IMR-90 (cell line): ENCODE results near the gene ATG10. TPM values are rescaled to one million over a fixed set of nuclear protein-coding genes. Genes with fewer than 3 reads are reported as not detected.

Experiments
- ATAC-seq: fragments of 200-7000 bp; cut with Tn5 transposase; 2 replicates; pipeline ENCODE4 v1.9.1; 2020; ENCODE audit warnings: low read depth, mild to moderate bottlenecking, moderate library complexity
- BruUV-seq: library from RNA; stranded (reverse); fragments of 400-500 nt; replicated peaks from 2 replicates; lab custom pipeline; 2021; lab: Mats Ljungman, UMichigan
- CTCF ChIA-PET: fragments of 300-600 bp; formaldehyde crosslinking; extraction: SDS; loops from one replicate; lab custom pipeline; 2021; ENCODE audit warnings: antibody characterized with exemption; lab: Yijun Ruan, JAX
- POLR2A ChIA-PET: fragments of 300-600 bp; sonication (Branson Sonifier 250); formaldehyde crosslinking; loops from one replicate; lab custom pipeline; 2022; ENCODE audit warnings: antibody characterized with exemption; ENCODE audit not compliant: unreplicated experiment; lab: Charles Lee
- DNase-seq: peaks from one replicate; pipeline ENCODE4 v3.0.0; 2013
- H2AFZ ChIP-seq: replicated peaks from 2 replicates; pipeline ENCODE3; 2013; ENCODE audit warnings: low read length, mild to moderate bottlenecking; ENCODE audit not compliant: poor library complexity
- H2AK5ac ChIP-seq: 2 replicates; pipeline ENCODE4 v1.6.1; 2013; ENCODE audit warnings: low read depth, low read length, inconsistent platforms
- H2AK9ac ChIP-seq: replicated peaks from 2 replicates; pipeline ENCODE3; 2013; ENCODE audit warnings: mild to moderate bottlenecking, low read depth, low read length, moderate library complexity; ENCODE audit not compliant: poor library complexity
- H2BK120ac ChIP-seq: 2 replicates; pipeline ENCODE4 v1.6.1; 2013; ENCODE audit warnings: low read depth, low read length, inconsistent platforms
- H2BK15ac ChIP-seq: 3 replicates; pipeline ENCODE4 v1.6.1; 2013; ENCODE audit warnings: low read depth, low read length, inconsistent platforms
- H2BK20ac ChIP-seq: 2 replicates; pipeline ENCODE4 v1.6.1; 2013; ENCODE audit warnings: low read depth, mild to moderate bottlenecking, inconsistent platforms, low read length, moderate library complexity
- H2BK5ac ChIP-seq: 2 replicates; pipeline ENCODE4 v1.6.1; 2013; ENCODE audit warnings: mild to moderate bottlenecking, low read depth, low read length, inconsistent platforms; ENCODE audit not compliant: poor library complexity, severe bottlenecking
- H3K14ac ChIP-seq: replicated peaks from 2 replicates; pipeline ENCODE4 v1.6.1; 2013; ENCODE audit warnings: low read depth, low read length, inconsistent platforms
- H3K18ac ChIP-seq: 2 replicates; pipeline ENCODE4 v1.6.1; 2013; ENCODE audit warnings: low read depth, low read length, control low read depth
- H3K23ac ChIP-seq: 2 replicates; pipeline ENCODE4 v1.6.1; 2013; ENCODE audit warnings: low read depth, low read length, inconsistent platforms
- H3K27ac ChIP-seq: 2 replicates; pipeline ENCODE4 v1.5.1; 2013; ENCODE audit warnings: mild to moderate bottlenecking, control low read depth, low read length; ENCODE audit not compliant: insufficient read depth
- H3K27me3 ChIP-seq: 2 replicates; pipeline ENCODE4 v1.6.1; 2013; ENCODE audit warnings: low read length; ENCODE audit not compliant: control insufficient read depth, insufficient read depth
- H3K36me3 ChIP-seq: 2 replicates; pipeline ENCODE4 v1.6.1; 2013; ENCODE audit warnings: low read length, mixed read lengths; ENCODE audit not compliant: control insufficient read depth, insufficient read depth
- H3K4ac ChIP-seq: 2 replicates; pipeline ENCODE4 v1.6.1; 2013; ENCODE audit warnings: low read depth, low read length, inconsistent platforms
- H3K4me1 ChIP-seq: 2 replicates; pipeline ENCODE4 v1.6.1; 2013; ENCODE audit warnings: low read length, mixed read lengths; ENCODE audit not compliant: control insufficient read depth, insufficient read depth
- H3K4me2 ChIP-seq: 2 replicates; pipeline ENCODE4 v1.6.1; 2013; ENCODE audit warnings: low read depth, mild to moderate bottlenecking, control low read depth, low read length, moderate library complexity
- H3K4me3 ChIP-seq: 2 replicates; pipeline ENCODE4 v1.5.1; 2013; ENCODE audit warnings: low read depth, mild to moderate bottlenecking, control low read depth, low read length, moderate library complexity; ENCODE audit not compliant: insufficient read depth
- H3K56ac ChIP-seq: 2 replicates; pipeline ENCODE4 v1.6.1; 2013; ENCODE audit warnings: low read length, inconsistent platforms; ENCODE audit not compliant: insufficient read depth; ENCODE audit errors: extremely low read depth
- H3K79me1 ChIP-seq, 2 experiments: 2 replicates each; pipeline ENCODE4 v1.6.1; 2013; ENCODE audit warnings: low read length in 2 of 2, inconsistent platforms in 1 of 2, low read depth in 1 of 2
- H3K9ac ChIP-seq: 2 replicates; pipeline ENCODE4 v1.6.1; 2013; ENCODE audit warnings: low read depth, low read length, control low read depth
- H3K9me1 ChIP-seq: 2 replicates; pipeline ENCODE4 v1.6.1; 2013; ENCODE audit warnings: low read length, inconsistent platforms; ENCODE audit not compliant: insufficient read depth
- H3K9me3 ChIP-seq: 2 replicates; pipeline ENCODE4 v1.6.1; 2013; ENCODE audit warnings: low read length; ENCODE audit not compliant: control insufficient read depth, insufficient read depth
- H4K20me1 ChIP-seq: 2 replicates; pipeline ENCODE4 v1.6.1; 2013; ENCODE audit warnings: low read length, inconsistent platforms; ENCODE audit not compliant: insufficient read depth
- H4K5ac ChIP-seq: 2 replicates; pipeline ENCODE4 v1.6.1; 2013; ENCODE audit warnings: mild to moderate bottlenecking, low read depth, low read length, control low read depth
- H4K8ac ChIP-seq, 2 experiments: 2 replicates each; pipeline ENCODE4 v1.6.1; 2013; ENCODE audit warnings: low read depth in 2 of 2, low read length in 2 of 2, control low read depth in 1 of 2, inconsistent platforms in 1 of 2
- H4K91ac ChIP-seq: 2 replicates; pipeline ENCODE4 v1.6.1; 2013; ENCODE audit warnings: low read depth, low read length, inconsistent platforms; ENCODE audit not compliant: insufficient read depth
- BHLHE40 ChIP-seq: fragments of 150-350 bp; IDR thresholded peaks from 2 replicates; pipeline ENCODE4 v1.6.1; 2016; ENCODE audit warnings: mild to moderate bottlenecking, low read depth, low read length
- CEBPB ChIP-seq: IDR thresholded peaks from 2 replicates; pipeline ENCODE4 v1.6.1; 2012; ENCODE audit warnings: low read depth, low read length, improper control_type of control experiment
- CHD1 ChIP-seq: IDR thresholded peaks from 2 replicates; pipeline ENCODE4 v1.6.1; 2012; ENCODE audit warnings: low read depth, low read length, improper control_type of control experiment
- CTCF ChIP-seq: conservative IDR thresholded peaks from 2 replicates; pipeline ENCODE4 v1.5.1; 2012; ENCODE audit warnings: mild to moderate bottlenecking, low read depth, low read length, improper control_type of control experiment
- ELK1 ChIP-seq: fragments of 150-350 bp; IDR thresholded peaks from 2 replicates; pipeline ENCODE4 v1.6.1; 2016; ENCODE audit warnings: low read depth, mild to moderate bottlenecking, low read length, moderate library complexity, borderline replicate concordance
- FOS ChIP-seq: fragments of 150-350 bp; IDR thresholded peaks from 2 replicates; pipeline ENCODE4 v1.6.1; 2016; ENCODE audit warnings: low read depth, low read length
- MAFK ChIP-seq: IDR thresholded peaks from 2 replicates; pipeline ENCODE4 v1.6.1; 2012; ENCODE audit warnings: low read depth, low read length, improper control_type of control experiment
- MAZ ChIP-seq: IDR thresholded peaks from 2 replicates; pipeline ENCODE4 v1.6.1; 2012; ENCODE audit warnings: low read depth, mild to moderate bottlenecking, low read length, improper control_type of control experiment, moderate library complexity, borderline replicate concordance
- MXI1 ChIP-seq: IDR thresholded peaks from 2 replicates; pipeline ENCODE4 v1.6.1; 2012; ENCODE audit warnings: low read depth, mild to moderate bottlenecking, low read length, moderate library complexity, borderline replicate concordance
- NFE2L2 ChIP-seq: fragments of 150-350 bp; IDR thresholded peaks from 2 replicates; pipeline ENCODE4 v1.6.1; 2016; ENCODE audit warnings: low read depth, mild to moderate bottlenecking, low read length
- POLR2A ChIP-seq: IDR thresholded peaks from 2 replicates; pipeline ENCODE4 v1.6.1; 2012; ENCODE audit warnings: mild to moderate bottlenecking, low read depth, low read length
- RAD21 ChIP-seq: IDR thresholded peaks from 2 replicates; pipeline ENCODE4 v1.6.1; 2012; ENCODE audit warnings: low read length, improper control_type of control experiment
- RCOR1 ChIP-seq: IDR thresholded peaks from 2 replicates; pipeline ENCODE4 v1.6.1; 2012; ENCODE audit warnings: mild to moderate bottlenecking, low read length, improper control_type of control experiment; ENCODE audit not compliant: insufficient replicate concordance
- RFX5 ChIP-seq: IDR thresholded peaks from 2 replicates; pipeline ENCODE4 v1.8.0; 2012; ENCODE audit warnings: low read depth, mild to moderate bottlenecking, low read length, moderate library complexity
- SMC3 ChIP-seq: fragments of 150-350 bp; IDR thresholded peaks from 2 replicates; pipeline ENCODE4 v1.6.1; 2016; ENCODE audit warnings: low read depth, mild to moderate bottlenecking, antibody characterized with exemption, low read length, moderate library complexity
- USF2 ChIP-seq: fragments of 150-350 bp; IDR thresholded peaks from 2 replicates; pipeline ENCODE4 v1.6.1; 2017; ENCODE audit warnings: mild to moderate bottlenecking, antibody characterized with exemption, low read length, low read depth
- WGBS, 2 experiments: methylation state at CpG; one replicate each; pipeline versions ENCODE4 v1.1.5 to v1.1.7; 2013; ENCODE audit warnings: missing lambda C conversion rate in 2 of 2; ENCODE audit not compliant: insufficient read length in 1 of 2; ENCODE audit errors: extremely low coverage in 2 of 2; 5-methylcytosine and 5-hydroxymethylcytosine counted together
- dilution Hi-C: fragments of 300-500 bp; cut with HindIII; formaldehyde crosslinking; loops from one replicate; pipeline ENCODE4 v1.14.3; 2018; ENCODE audit warnings: low sequenced_read_pairs; ENCODE audit not compliant: unreplicated experiment
- in situ Hi-C: fragments of 300-500 bp; cut with MboI; formaldehyde crosslinking; loops from 3 replicates; pipeline ENCODE4 v1.14.3; 2019; ENCODE audit warnings: low sequenced_read_pairs, inconsistent platforms, mixed read lengths
- intact Hi-C: fragments of 100-400 bp; cut with micrococcal nuclease; formaldehyde crosslinking; loops from 2 replicates; pipeline ENCODE4 v1.10.0; 2022
- polyA plus RNA-seq, 3 experiments: library from polyadenylated mRNA; depleted of rRNA; stranded (reverse); fragments of >200 nt; gene quantifications; 2 replicates each; pipeline ENCODE4 v1.2.3, GENCODE V29; 2012; ENCODE audit warnings: low replicate concordance in 1 of 3
- total RNA-seq: library from RNA; depleted of rRNA; stranded (reverse); fragments of >200 nt; gene quantifications from 2 replicates; pipeline ENCODE4 v1.2.3, GENCODE V29; 2012

The ATG10 gene
- total and polyA plus RNA-seq, 2 of the 4 experiments (the other 2 are of a cell fraction) = 3.4 to 8.1 TPM

GRCh38 chr5:81925009-81925408, 46.8 kb upstream of the ATG10 start:
- in situ Hi-C loops = no loop called here

More at GRCh38 chr5:81925009-81925408, 46.8 kb upstream of the ATG10 start:
- Histone ChIP-seq H2AK9ac (no peak overlapping the region), H3K9ac (no peak overlapping the region), H3K9me3 (no peaks in the 10 kb centered on the region), H3K79me1 (no peaks in the 10 kb centered on the region), H3K27ac (no peak overlapping the region), H4K8ac (no peak overlapping the region), H2BK15ac (no peak overlapping the region), H3K14ac (no peak overlapping the region), H3K18ac (no peak overlapping the region), H3K36me3 (no peaks in the 10 kb centered on the region), H3K4ac (no peak overlapping the region), H4K20me1 (no peaks in the 10 kb centered on the region), H4K91ac (no peak overlapping the region), H2BK5ac (no peak overlapping the region), H3K4me1 (no peaks in the 10 kb centered on the region), H4K5ac (no peak overlapping the region), H3K9me1 (no peaks in the 10 kb centered on the region), H3K27me3 (peaks cover 10% of the 10 kb centered on the region), H3K4me2 (no peak overlapping the region), H3K4me3 (no peak overlapping the region), H2AFZ (no peak overlapping the region), H2BK120ac (no peak overlapping the region), H2BK20ac (no peak overlapping the region), H3K23ac (no peak overlapping the region), H2AK5ac (no peak overlapping the region), H3K56ac (no peak overlapping the region)
- ChIA-PET POLR2A (no interaction called here), CTCF (interaction anchor here (0.6 to 0.7 kb wide), 2 partner anchors 133 to 238 kb away, joined by 3 read pairs; no protein-coding TSS in a partner anchor)
- dilution Hi-C loops (no loop called here), intact Hi-C loops (no loop called here)
- no TSS peak for BruUV-seq
- DNase-seq (no peak), ATAC-seq (no peak)
- TF ChIP-seq MAZ (no peak), MXI1 (no peak), CTCF (no peak), CEBPB (no peak), RAD21 (no peak), BHLHE40 (no peak), MAFK (no peak), RCOR1 (no peak), POLR2A (no peak), ELK1 (no peak), RFX5 (no peak), FOS (no peak), SMC3 (no peak), NFE2L2 (no peak), CHD1 (no peak), USF2 (no peak)
- WGBS, 2 experiments = 33% methylated on average over 2 of the region's 4 CpGs; no CpG with 5 or more reads in 1 of the 2 experiments
